ENCODE measurements around the gene SLC25A12. TPM values are rescaled to one million over a fixed set of nuclear protein-coding genes. Genes with fewer than 3 reads are reported as not detected.
"Not testable (repeated sequence)": the region's sequence is repeated elsewhere in the genome, so short reads cannot be mapped to it uniquely, and the experiment has no call there.

The SLC25A12 gene
- total RNA-seq, 2 experiments from 2014 or later, result 24.1 to 28.1 TPM

DNA sequence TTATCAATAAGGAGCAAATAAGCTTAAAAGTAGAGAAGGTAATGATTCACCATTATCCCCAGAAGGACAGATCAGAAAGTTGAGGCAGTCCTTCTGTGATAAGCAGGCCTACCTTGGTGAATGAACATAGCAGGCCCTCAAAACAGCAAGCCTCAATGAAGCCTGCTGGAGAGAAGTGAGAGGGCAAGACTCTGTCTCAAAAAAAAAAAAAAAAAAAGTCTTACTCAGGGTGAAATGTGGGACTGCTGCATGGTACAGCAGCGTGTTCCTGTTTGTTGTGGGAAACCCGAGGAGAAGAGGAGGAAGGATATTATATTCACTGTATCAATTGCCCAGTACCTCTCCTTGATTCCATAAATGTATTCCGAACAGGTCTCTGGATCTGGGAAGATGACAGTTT is 19.5 kb upstream of the SLC25A12 start:
- Mint-ChIP-seq H3K27ac (no peak overlapping the region), H3K27me3 (peaks cover 3% of the 10 kb centered on the region), H3K9me3 (no peaks in the 10 kb centered on the region), H3K4me3 (no peak overlapping the region), H3K4me1 (peaks cover 2% of the 10 kb centered on the region), H3K36me3 (ENCODE audit: low read depth) (no peaks in the 10 kb centered on the region)
- ChIA-PET CTCF (interaction anchor here (0.7 to 1.2 kb wide), 2 partner anchors 9 to 51 kb away, joined by 3 read pairs; partner anchors contain the start of gene HAT1), POLR2A (interaction anchor here (0.8 to 2.8 kb wide), 2 partner anchors 9 to 10 kb away, joined by 3 to 7 read pairs; partner anchors contain the start of gene HAT1)
- no peak for DNase-seq

DNA sequence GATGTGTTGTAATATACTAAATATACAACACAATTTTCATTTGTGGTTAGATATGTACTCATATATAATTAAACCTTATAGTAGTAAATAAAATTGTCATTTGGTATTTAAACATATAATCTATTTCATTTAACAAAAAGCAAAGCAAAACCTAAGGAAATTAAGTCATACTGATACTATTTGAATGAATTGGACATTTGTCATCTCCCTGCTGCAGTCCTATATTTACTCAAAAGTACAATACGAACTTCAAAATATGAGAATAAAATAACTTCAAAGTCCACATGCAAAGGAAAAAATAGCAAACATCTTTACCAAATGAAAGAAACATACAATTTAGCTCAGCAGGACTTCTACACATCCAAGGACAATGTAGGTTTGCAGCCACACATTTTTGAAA is 16.4 kb upstream of the SLC25A12 start:
- no peak overlapping the region for H3K4me3 Mint-ChIP-seq
- no peak for DNase-seq
- ChIA-PET CTCF (no interaction called here), POLR2A (interaction anchor here (1.6 kb wide), 1 partner anchor 12 kb away, joined by 3 read pairs; the partner anchor contains the start of gene HAT1)
- peaks cover 3% of the 10 kb centered on the region for H3K27me3 Mint-ChIP-seq
- H3K9me3 Mint-ChIP-seq, result no peaks in the 10 kb centered on the region
- H3K36me3 Mint-ChIP-seq (ENCODE audit: low read depth), result no peaks in the 10 kb centered on the region
- H3K27ac Mint-ChIP-seq, result no peak overlapping the region
- H3K4me1 Mint-ChIP-seq, result peaks cover 2% of the 10 kb centered on the region

DNA sequence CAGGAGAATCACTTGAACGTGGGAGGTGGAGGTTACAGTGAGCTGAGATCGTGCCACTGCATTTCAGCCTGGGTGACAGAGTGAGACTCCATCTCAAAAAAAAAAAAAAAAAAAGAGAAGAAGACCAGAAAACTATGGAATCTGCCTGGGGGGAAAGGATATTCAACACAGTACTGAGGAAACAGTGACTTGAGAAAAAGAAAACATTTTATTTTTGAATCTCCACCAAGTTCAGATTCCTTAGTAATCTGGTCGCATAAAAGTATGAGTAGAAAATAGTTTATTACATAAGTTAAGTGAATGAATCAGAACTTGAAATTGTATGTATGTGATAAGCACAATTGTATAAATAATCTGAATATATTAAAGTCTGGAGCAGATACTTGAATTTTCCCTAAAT is 15.2 kb upstream of the SLC25A12 start:
- Mint-ChIP-seq H3K4me1 (peaks cover 2% of the 10 kb centered on the region), H3K4me3 (no peak overlapping the region), H3K27me3 (peaks cover 9% of the 10 kb centered on the region), H3K9me3 (no peaks in the 10 kb centered on the region), H3K36me3 (ENCODE audit: low read depth) (no peaks in the 10 kb centered on the region), H3K27ac (no peak overlapping the region)
- no peak for DNase-seq
- CTCF ChIA-PET, result interaction anchor here (0.7 kb wide), 1 partner anchor 346 kb away, joined by 3 read pairs; no protein-coding TSS in a partner anchor
- POLR2A ChIA-PET, result no interaction called here

DNA sequence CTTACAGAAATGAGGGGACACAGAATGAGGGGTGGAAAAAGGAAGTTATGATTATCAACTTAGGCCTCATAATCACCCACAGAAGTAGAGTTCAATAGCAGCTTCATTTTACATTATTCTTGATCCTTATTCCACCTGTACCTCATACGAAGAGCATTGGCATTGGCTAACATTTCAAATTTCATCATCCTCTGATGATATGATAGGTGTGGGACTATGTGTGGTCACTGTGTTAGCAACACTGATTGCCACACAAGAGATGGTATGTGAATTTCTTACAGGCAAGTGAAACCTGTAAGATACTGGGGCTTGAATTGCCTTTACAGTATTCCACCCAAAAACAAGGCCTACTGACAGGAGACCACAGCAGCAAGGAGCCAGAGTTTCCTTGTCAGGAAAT is 14.2 kb upstream of the SLC25A12 start:
- ChIA-PET POLR2A (no interaction called here), CTCF (no interaction called here)
- H3K4me3 Mint-ChIP-seq, result no peak overlapping the region

DNA sequence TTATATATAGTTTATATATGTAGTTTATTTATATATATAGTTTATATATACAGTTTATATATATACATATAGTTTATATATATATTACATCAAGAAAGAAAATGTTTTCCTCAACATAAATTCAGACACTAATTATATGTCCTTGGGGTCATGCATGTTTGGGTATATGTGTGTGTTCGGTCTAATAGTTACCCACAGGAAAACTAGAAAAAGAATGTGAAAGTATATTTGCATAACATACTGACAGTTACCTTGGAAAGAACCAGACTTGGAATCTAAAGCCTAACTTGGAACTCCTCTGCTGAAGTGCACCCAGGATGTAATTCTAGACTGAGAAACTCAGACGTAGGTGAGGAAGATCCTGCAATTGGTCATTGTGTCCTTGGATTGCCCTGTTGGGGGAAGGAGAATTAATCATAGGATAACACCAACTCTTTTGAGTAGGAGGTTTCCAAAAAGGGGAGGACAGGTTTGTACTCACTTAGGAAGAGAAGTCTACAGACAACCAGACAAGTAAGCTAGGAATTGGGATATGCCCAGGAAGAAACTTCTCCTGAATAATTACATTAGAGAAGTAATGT is 8.9 kb upstream of the SLC25A12 start:
- ChIA-PET POLR2A (no interaction called here), CTCF (no interaction called here)
- peaks cover 20% of the 10 kb centered on the region for H3K27me3 Mint-ChIP-seq
- no peak overlapping the region for H3K4me3 Mint-ChIP-seq
- H3K9me3 Mint-ChIP-seq, result no peaks in the 10 kb centered on the region
- H3K36me3 Mint-ChIP-seq (ENCODE audit: low read depth), result no peaks in the 10 kb centered on the region
- no peak overlapping the region for H3K27ac Mint-ChIP-seq
- H3K4me1 Mint-ChIP-seq, result no peaks in the 10 kb centered on the region
- DNase-seq, result no peak

More for the DNA sequence above, 14.2 kb upstream of the SLC25A12 start:
- peaks cover 2% of the 10 kb centered on the region for H3K4me1 Mint-ChIP-seq
- no peaks in the 10 kb centered on the region for H3K9me3 Mint-ChIP-seq
- DNase-seq, result no peak
- peaks cover 14% of the 10 kb centered on the region for H3K27me3 Mint-ChIP-seq
- H3K36me3 Mint-ChIP-seq (ENCODE audit: low read depth), result no peaks in the 10 kb centered on the region
- no peak overlapping the region for H3K27ac Mint-ChIP-seq

DNA sequence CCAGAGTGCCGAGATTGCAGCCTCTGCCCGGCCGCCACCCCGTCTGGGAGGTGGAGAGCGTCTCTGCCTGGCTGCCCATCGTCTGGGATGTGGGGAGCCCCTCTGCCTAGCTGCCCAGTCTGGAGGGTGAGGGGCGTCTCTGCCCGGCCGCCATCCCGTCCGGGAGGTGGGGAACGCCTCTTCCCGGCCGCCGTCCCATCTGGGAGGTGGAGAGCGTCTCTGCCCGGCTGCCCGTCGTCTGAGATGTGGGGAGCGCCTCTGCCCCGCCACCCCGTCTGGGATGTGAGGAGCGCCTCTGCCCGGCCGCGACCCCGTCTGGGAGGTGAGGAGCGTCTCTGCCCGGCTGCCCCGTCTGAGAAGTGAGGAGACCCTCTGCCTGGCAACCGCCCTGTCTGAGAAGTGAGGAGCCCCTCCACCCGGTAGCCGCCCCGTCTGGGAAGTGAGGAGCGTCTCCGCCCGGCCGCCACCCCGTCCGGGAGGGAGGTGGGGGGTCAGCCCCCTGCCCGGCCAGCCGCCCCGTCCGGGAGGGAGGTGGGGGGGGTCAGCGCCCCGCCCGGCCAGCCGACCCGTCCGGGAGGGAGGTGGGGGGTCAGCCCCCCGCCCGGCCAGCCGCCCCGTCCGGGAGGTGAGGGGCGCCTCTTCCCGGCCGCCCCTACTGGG is 5.7 kb upstream of the SLC25A12 start:
- H3K4me3 Mint-ChIP-seq; H3K36me3 Mint-ChIP-seq (ENCODE audit: low read depth); DNase-seq; CTCF ChIA-PET; POLR2A ChIA-PET; H3K4me1 Mint-ChIP-seq; H3K9me3 Mint-ChIP-seq; H3K27ac Mint-ChIP-seq: not testable (repeated sequence)
- H3K27me3 Mint-ChIP-seq, result peaks cover 17% of the 10 kb centered on the region

DNA sequence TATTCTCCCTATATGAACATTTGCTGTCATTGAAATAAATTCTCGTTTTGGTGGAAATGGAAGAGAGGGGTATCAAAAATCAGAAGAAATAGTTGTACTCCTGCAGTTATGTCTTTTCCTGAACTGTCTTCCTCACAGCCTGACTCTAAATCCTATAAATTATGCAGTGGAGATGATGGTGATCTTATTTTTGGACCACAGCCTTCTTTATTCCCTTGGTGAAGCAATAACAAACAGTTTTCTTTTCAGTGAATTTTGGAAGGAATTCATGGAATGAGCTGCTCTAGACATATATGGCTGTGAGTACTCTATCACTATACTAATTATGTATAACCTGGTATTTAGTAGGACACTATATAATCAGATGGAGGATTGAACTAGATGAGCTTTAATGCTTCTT is 1.7 kb upstream of the SLC25A12 start:
- ChIA-PET CTCF (interaction anchor here (1.2 kb wide), 1 partner anchor 27 kb away, joined by 4 read pairs; the partner anchor contains the start of gene HAT1), POLR2A (interaction anchor here (0.7 kb wide), 1 partner anchor 27 kb away, joined by 3 read pairs; the partner anchor contains the start of gene HAT1)
- Mint-ChIP-seq H3K9me3 (no peaks in the 10 kb centered on the region), H3K27me3 (peaks cover 1% of the 10 kb centered on the region), H3K4me3 (no peak overlapping the region), H3K4me1 (peaks cover 33% of the 10 kb centered on the region), H3K27ac (no peak overlapping the region), H3K36me3 (ENCODE audit: low read depth) (peaks cover 17% of the 10 kb centered on the region)
- no peak for DNase-seq

DNA sequence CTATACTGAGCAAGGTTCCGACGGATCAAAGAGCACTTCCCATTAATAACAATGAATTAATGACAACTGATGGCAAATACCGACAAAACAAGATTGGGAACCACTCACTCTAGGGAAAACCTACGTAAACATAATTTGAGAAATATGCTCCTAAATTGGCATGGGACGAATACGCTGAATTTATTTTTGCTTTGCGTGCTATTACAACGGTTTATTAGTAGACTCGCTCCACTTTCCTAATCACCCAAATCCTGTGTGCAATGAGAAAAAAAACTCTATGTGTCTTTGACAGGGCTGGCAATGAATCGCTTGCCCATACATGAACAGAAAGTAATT is 536 bp upstream of the SLC25A12 start:
- Mint-ChIP-seq H3K4me1 (peaks cover 38% of the 10 kb centered on the region), H3K36me3 (ENCODE audit: low read depth) (peaks cover 29% of the 10 kb centered on the region), H3K9me3 (no peaks in the 10 kb centered on the region), H3K4me3 (peak overlapping the region; percentile 98), H3K27ac (peak overlapping the region; percentile 59), H3K27me3 (peaks cover 1% of the 10 kb centered on the region)
- ChIA-PET POLR2A (interaction anchor here (0.6 to 4.4 kb wide), 5 partner anchors 12 to 662 kb away, joined by 3 to 53 read pairs (median 8); partner anchors contain the start of gene HAT1), CTCF (interaction anchor here (1.3 to 1.8 kb wide), 5 partner anchors 28 to 210 kb away, joined by 3 to 10 read pairs (median 4); partner anchors contain the start of gene HAT1)
- no peak for DNase-seq

DNA sequence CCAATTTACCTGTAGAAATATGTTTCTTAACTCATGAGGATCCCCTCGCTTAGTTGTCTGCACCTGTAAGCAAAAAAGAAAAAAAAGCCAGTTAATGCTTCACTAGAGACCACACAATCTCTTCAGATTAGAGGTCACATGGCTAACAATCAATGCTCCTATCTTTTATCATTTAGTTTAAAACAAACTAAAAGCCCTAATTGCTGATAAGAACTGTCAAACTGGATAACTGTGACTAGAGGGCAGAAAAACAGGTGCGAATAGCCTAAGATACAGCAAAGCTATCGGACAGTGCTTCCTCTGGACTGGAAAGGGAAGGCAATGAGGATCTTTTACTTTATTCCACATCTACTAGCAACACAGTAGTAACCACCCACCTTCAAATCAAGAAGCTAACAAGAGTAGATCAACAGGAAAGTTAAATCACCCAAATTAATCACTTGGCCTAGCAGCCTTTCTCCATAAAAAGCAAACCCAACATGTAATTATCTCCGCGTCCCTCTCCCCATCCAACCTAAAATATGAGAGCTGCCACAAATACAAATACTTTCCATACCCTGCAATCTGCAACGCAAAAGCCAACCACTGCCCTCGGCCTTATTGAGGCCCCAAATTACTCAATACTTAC is 734 bp downstream of the SLC25A12 start:
- Mint-ChIP-seq H3K27ac (peak overlapping the region; percentile 80), H3K4me3 (peak overlapping the region; percentile 98), H3K9me3 (no peaks in the 10 kb centered on the region), H3K4me1 (peaks cover 43% of the 10 kb centered on the region), H3K27me3 (peaks cover 1% of the 10 kb centered on the region), H3K36me3 (ENCODE audit: low read depth) (peaks cover 35% of the 10 kb centered on the region)
- ChIA-PET CTCF (interaction anchor here (1.0 to 1.8 kb wide), 8 partner anchors 10 to 569 kb away, joined by 3 to 10 read pairs (median 4); partner anchors contain the start of gene HAT1), POLR2A (interaction anchor here (0.7 to 4.4 kb wide), 5 partner anchors 10 to 119 kb away, joined by 3 to 53 read pairs (median 8); partner anchors contain the start of gene HAT1)
- DNase-seq, result no peak

DNA sequence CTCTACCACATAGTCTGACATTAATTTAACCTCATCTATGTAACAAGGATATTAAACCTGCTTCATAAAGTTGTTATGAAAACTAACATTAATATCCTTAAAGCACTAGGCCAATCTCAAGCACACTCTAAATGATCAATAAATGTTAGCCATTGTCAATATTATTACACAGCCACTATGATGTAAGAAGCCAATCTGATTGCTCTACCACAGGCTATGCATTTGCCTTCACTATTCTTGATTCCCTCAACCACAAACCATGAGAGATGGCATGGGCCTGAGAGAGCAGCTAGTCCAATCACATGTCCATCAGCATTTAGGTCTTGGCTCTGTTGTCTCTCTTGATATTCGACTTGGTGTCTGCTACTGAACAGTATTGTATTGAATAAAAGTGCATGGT is 4.2 kb downstream of the SLC25A12 start:
- no peak for DNase-seq
- H3K4me3 Mint-ChIP-seq, result no peak overlapping the region
- ChIA-PET CTCF (no interaction called here), POLR2A (no interaction called here)
- H3K9me3 Mint-ChIP-seq, result no peaks in the 10 kb centered on the region
- peaks cover 42% of the 10 kb centered on the region for H3K4me1 Mint-ChIP-seq
- H3K27ac Mint-ChIP-seq, result no peak overlapping the region
- peaks cover 45% of the 10 kb centered on the region for H3K36me3 Mint-ChIP-seq (ENCODE audit: low read depth)
- H3K27me3 Mint-ChIP-seq, result no peaks in the 10 kb centered on the region

DNA sequence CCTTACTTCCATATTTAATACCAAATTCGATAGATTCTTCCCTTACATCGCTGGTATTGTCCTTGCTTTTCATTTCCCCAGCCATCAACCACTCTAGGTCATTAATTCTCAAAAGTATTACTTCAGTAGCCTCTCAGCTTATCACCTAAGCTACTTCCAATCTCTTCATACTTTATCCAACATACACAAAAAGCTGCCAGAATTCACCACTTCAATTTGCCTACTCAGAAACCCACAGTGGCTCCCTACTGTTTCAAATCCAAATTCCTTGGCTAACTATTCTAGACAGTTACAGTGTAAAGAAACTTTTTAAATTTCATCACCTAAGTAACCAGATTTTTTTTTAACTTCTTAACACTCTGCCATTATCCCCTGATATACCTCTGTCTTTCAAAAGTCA is 4.7 kb downstream of the SLC25A12 start:
- no peak overlapping the region for H3K4me3 Mint-ChIP-seq
- H3K36me3 Mint-ChIP-seq (ENCODE audit: low read depth), result peaks cover 45% of the 10 kb centered on the region
- DNase-seq, result no peak
- CTCF ChIA-PET, result no interaction called here
- H3K4me1 Mint-ChIP-seq, result peaks cover 37% of the 10 kb centered on the region
- H3K27me3 Mint-ChIP-seq, result no peaks in the 10 kb centered on the region
- no peak overlapping the region for H3K27ac Mint-ChIP-seq
- H3K9me3 Mint-ChIP-seq, result no peaks in the 10 kb centered on the region
- POLR2A ChIA-PET, result no interaction called here

DNA sequence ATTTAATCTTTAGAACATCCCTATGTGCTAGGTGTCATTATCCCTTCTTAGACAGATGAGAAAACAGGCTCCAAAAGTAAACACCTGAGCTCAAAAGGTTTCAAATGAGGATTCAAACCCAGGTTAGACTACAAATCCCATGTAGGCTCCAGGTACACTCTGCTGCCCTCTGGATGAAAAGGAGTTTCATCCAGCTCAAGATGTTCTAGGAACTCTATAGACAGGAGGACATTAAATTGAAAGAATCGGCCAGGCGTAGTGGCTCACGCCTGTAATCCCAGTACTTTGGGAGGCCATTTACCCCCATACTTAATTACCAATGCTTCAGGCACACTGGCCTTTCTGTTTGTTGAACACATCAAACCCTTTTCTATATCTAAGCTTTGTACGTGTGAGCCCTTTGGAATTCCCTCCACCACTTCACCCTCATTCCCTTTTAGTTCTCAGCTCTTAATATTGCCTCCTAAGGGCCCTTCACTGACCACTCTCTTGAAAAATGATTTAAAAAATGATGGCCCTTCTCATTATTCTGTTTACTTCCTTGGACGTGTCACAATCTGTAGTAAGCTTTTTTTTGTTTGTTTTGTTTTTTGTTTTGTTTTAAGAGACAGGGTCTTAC is 10.7 kb downstream of the SLC25A12 start:
- POLR2A ChIA-PET, result interaction anchor here (2.2 kb wide), 1 partner anchor 10 kb away, joined by 16 read pairs; the partner anchor contains the start of gene SLC25A12
- H3K27ac Mint-ChIP-seq, result no peak overlapping the region
- no peaks in the 10 kb centered on the region for H3K27me3 Mint-ChIP-seq
- peaks cover 26% of the 10 kb centered on the region for H3K4me1 Mint-ChIP-seq
- CTCF ChIA-PET, result interaction anchor here (0.9 kb wide), 1 partner anchor 10 kb away, joined by 4 read pairs; the partner anchor contains the start of gene SLC25A12
- H3K9me3 Mint-ChIP-seq, result no peaks in the 10 kb centered on the region
- no peak for DNase-seq
- peaks cover 23% of the 10 kb centered on the region for H3K36me3 Mint-ChIP-seq (ENCODE audit: low read depth)
- H3K4me3 Mint-ChIP-seq, result no peak overlapping the region

Data from activated CD4-positive, alpha-beta memory T cell treated with anti-CD3 and anti-CD28 coated beads, Interleukin-2, amount 10 ng/mL, durations not matched to agents 7 days and 5 days (primary cell).